Kidney (tissue), 14 donors: ENCODE data around the gene MINDY1. TPM values are rescaled to one million over a fixed set of nuclear protein-coding genes. Genes with fewer than 3 reads are reported as not detected.

Experiments used
- DNase-seq, 5 donors: peaks; one replicate each; pipeline ENCODE4 v3.0.0-alpha.2; 2013 to 2020
- FAIRE-seq: peaks from 2 replicates; lab custom pipeline; 2012; peaks lifted over from hg19 to GRCh38; lab: Jason Lieb, UNC
- H3K27ac ChIP-seq, 2 donors: one replicate each; pipeline ENCODE4 v1.7.0; 2013; ENCODE audit warnings: low read depth in 2 of 2, low read length in 2 of 2, inconsistent platforms in 1 of 2
- H3K27me3 ChIP-seq: one replicate; pipeline ENCODE4 v1.7.1; 2013; ENCODE audit warnings: low read length, inconsistent platforms; ENCODE audit not compliant: control insufficient read depth, insufficient read depth
- H3K36me3 ChIP-seq, 3 donors: one replicate each; pipeline versions ENCODE4 v1.7.0 to v1.7.1; 2013; ENCODE audit warnings: low read length in 3 of 3, control low read depth in 1 of 3, inconsistent platforms in 1 of 3; ENCODE audit not compliant: insufficient read depth in 3 of 3, control insufficient read depth in 2 of 3
- H3K4me1 ChIP-seq, 3 donors: one replicate each; pipeline versions ENCODE4 v1.7.0 to v1.7.1; 2013; ENCODE audit warnings: low read length in 3 of 3, inconsistent platforms in 1 of 3, low read depth in 1 of 3; ENCODE audit not compliant: control insufficient read depth in 2 of 3, insufficient read depth in 2 of 3
- H3K4me3 ChIP-seq, 3 donors: one replicate each; pipeline versions ENCODE4 v1.7.0 to v1.8.1; 2013; ENCODE audit warnings: low read length in 3 of 3, control low read depth in 1 of 3, inconsistent platforms in 1 of 3
- H3K9ac ChIP-seq, 3 donors: one replicate each; pipeline versions ENCODE4 v1.7.0 to v1.7.1; 2013; ENCODE audit warnings: low read length in 3 of 3, control low read depth in 1 of 3, inconsistent platforms in 1 of 3
- H3K9me3 ChIP-seq, 3 donors: one replicate each; pipeline versions ENCODE4 v1.7.0 to v1.7.1; 2013; ENCODE audit warnings: low read length in 3 of 3, control low read depth in 1 of 3, inconsistent platforms in 1 of 3; ENCODE audit not compliant: control insufficient read depth in 2 of 3, insufficient read depth in 1 of 3
- CTCF ChIP-seq: IDR thresholded peaks from 3 replicates; pipeline ENCODE4 v1.5.1; 2012; ENCODE audit warnings: mild to moderate bottlenecking, moderate library complexity, borderline replicate concordance; ENCODE audit not compliant: insufficient read depth; ENCODE audit errors: extremely low read depth
- intact Hi-C: fragments of 100-400 bp; cut with DNase I; formaldehyde crosslinking; loops from one replicate; pipeline ENCODE4 v1.11.1; 2022
- polyA plus RNA-seq: library from polyadenylated mRNA; stranded (reverse); fragments of 350-450 nt; fragmentation: Illumina TruSeq; extraction: RNeasy Lipid Tissue Mini Kit (QIAGEN cat#74804); gene quantifications from one replicate; pipeline ENCODE4 v1.2.3, GENCODE V29; 2014; ENCODE audit warnings: low read depth, low replicate concordance; ENCODE audit not compliant: insufficient read depth
- total RNA-seq: library from RNA; stranded (reverse); fragmentation: NEBNext Ultra II Directional; extraction: Animal tissue kit (Norgen Biotek cat#: 25700); gene quantifications from one replicate; pipeline ENCODE4 v1.2.1, GENCODE V29; 2021
- donor health status: control.
- donor health status: control.
- donor health status: control.
- donor health status: control.
- donor health status: control.
- donor health status: DM: yes; HTN: yes; CAD: no.
- donor health status: Normal renal cell carcinoma (clear cell type).

MINDY1 gene
- total and polyA plus RNA-seq, 2 donors from 2014 or later, result 33.5 to 35.1 TPM

- H3K4me3 ChIP-seq, result no peak overlapping the region
- H3K27me3 ChIP-seq, result no peaks in the 10 kb centered on the region
- no peak overlapping the region for H3K27ac ChIP-seq
- FAIRE-seq (no peak), DNase-seq (no peak)
- no peak overlapping the region for H3K9ac ChIP-seq
- no peaks in the 10 kb centered on the region for H3K4me1 ChIP-seq
- peaks cover 10 to 39% (median 25%) of the 10 kb centered on the region in 3 donors for H3K36me3 ChIP-seq
- no peak for TF ChIP-seq CTCF
- no peaks in the 10 kb centered on the region for H3K9me3 ChIP-seq
- intact Hi-C loops, result no loop called here
These were observed 49.0 kb downstream of the MINDY1 start for GRCh38 chr1:150957666-150958065.

- Histone ChIP-seq H3K9ac (no peak overlapping the region), H3K27me3 (no peaks in the 10 kb centered on the region), H3K4me1 (no peaks in the 10 kb centered on the region), H3K27ac (no peak overlapping the region), H3K9me3 (no peaks in the 10 kb centered on the region), H3K36me3 (peaks cover 9 to 41% (median 19%) of the 10 kb centered on the region in 3 donors), H3K4me3 (no peak overlapping the region)
- TF ChIP-seq CTCF, result no peak
- intact Hi-C loops, result no loop called here
- DNase-seq (no peak), FAIRE-seq (no peak)
These were observed 51.4 kb downstream of the MINDY1 start for GRCh38 chr1:150955280-150955679.

- no peak for FAIRE-seq
- no peaks in the 10 kb centered on the region for H3K27me3 ChIP-seq
- H3K27ac ChIP-seq, result no peak overlapping the region
- TF ChIP-seq CTCF, result no peak
- intact Hi-C loops, result no loop called here
- no peak overlapping the region for H3K9ac ChIP-seq
- H3K4me3 ChIP-seq, result no peak overlapping the region
- no peaks in the 10 kb centered on the region for H3K4me1 ChIP-seq
- peaks cover 9 to 44% (median 20%) of the 10 kb centered on the region in 3 donors for H3K36me3 ChIP-seq
- no peaks in the 10 kb centered on the region for H3K9me3 ChIP-seq
- no peak for DNase-seq
These were observed 52.0 kb downstream of the MINDY1 start for GRCh38 chr1:150954708-150955107.

Other genes with a start within 250 kb of the MINDY1 start
- 109 TPM for gene CTSS, start 241.1 kb downstream of the MINDY1 start, total RNA-seq
- 5.3 TPM for gene CTSS, start 241.1 kb downstream of the MINDY1 start, polyA plus RNA-seq
- 16.8 TPM for gene CTSK, start 198.6 kb downstream of the MINDY1 start, total RNA-seq
- 11.6 TPM for gene CTSK, start 198.6 kb downstream of the MINDY1 start, polyA plus RNA-seq
- 46.0 TPM for gene ARNT, start 130.3 kb downstream of the MINDY1 start, total RNA-seq
- gene ARNT, start 130.3 kb downstream of the MINDY1 start, polyA plus RNA-seq, result 13.0 TPM
- gene CTXND2, start 119.8 kb downstream of the MINDY1 start, total RNA-seq, result not detected
- gene CTXND2, start 119.8 kb downstream of the MINDY1 start, polyA plus RNA-seq, result not detected
- gene SETDB1, start 80.5 kb downstream of the MINDY1 start, total RNA-seq, result 51.6 TPM
- 12.1 TPM for gene SETDB1, start 80.5 kb downstream of the MINDY1 start, polyA plus RNA-seq
- 268 TPM for gene CERS2, start 32.1 kb downstream of the MINDY1 start, total RNA-seq
- gene CERS2, start 32.1 kb downstream of the MINDY1 start, polyA plus RNA-seq, result 258 TPM
- gene ANXA9, start 24.6 kb downstream of the MINDY1 start, total RNA-seq, result 3.3 TPM
- gene ANXA9, start 24.6 kb downstream of the MINDY1 start, polyA plus RNA-seq, result 38.5 TPM
- gene PRUNE1, start 1.5 kb upstream of the MINDY1 start, total RNA-seq, result 24.0 TPM
- 25.6 TPM for gene PRUNE1, start 1.5 kb upstream of the MINDY1 start, polyA plus RNA-seq
- gene BNIPL, start 29.7 kb upstream of the MINDY1 start, total RNA-seq, result 0.54 TPM
- gene BNIPL, start 29.7 kb upstream of the MINDY1 start, polyA plus RNA-seq, result 3.1 TPM
- gene C1orf56, start 40.8 kb upstream of the MINDY1 start, total RNA-seq, result 6.2 TPM
- 12.8 TPM for gene C1orf56, start 40.8 kb upstream of the MINDY1 start, polyA plus RNA-seq
- gene CDC42SE1, start 52.7 kb upstream of the MINDY1 start, total RNA-seq, result 107 TPM
- gene CDC42SE1, start 52.7 kb upstream of the MINDY1 start, polyA plus RNA-seq, result 36.6 TPM
- 1.4 TPM for gene MLLT11, start 53.5 kb upstream of the MINDY1 start, total RNA-seq
- 2.3 TPM for gene MLLT11, start 53.5 kb upstream of the MINDY1 start, polyA plus RNA-seq
- 20.5 TPM for gene GABPB2, start 63.9 kb upstream of the MINDY1 start, total RNA-seq
- 4.7 TPM for gene GABPB2, start 63.9 kb upstream of the MINDY1 start, polyA plus RNA-seq
- gene SEMA6C, start 139.7 kb upstream of the MINDY1 start, total RNA-seq, result 7.6 TPM
- gene SEMA6C, start 139.7 kb upstream of the MINDY1 start, polyA plus RNA-seq, result 17.4 TPM
- 6.3 TPM for gene TNFAIP8L2, start 149.7 kb upstream of the MINDY1 start, total RNA-seq
- 1.8 TPM for gene TNFAIP8L2, start 149.7 kb upstream of the MINDY1 start, polyA plus RNA-seq
- 7.9 TPM for gene LYSMD1, start 159.0 kb upstream of the MINDY1 start, total RNA-seq
- 9.1 TPM for gene LYSMD1, start 159.0 kb upstream of the MINDY1 start, polyA plus RNA-seq
- 33.4 TPM for gene SCNM1, start 159.2 kb upstream of the MINDY1 start, total RNA-seq
- gene SCNM1, start 159.2 kb upstream of the MINDY1 start, polyA plus RNA-seq, result 57.7 TPM
- gene TMOD4, start 169.1 kb upstream of the MINDY1 start, total RNA-seq, result 0.66 TPM
- 0.65 TPM for gene TMOD4, start 169.1 kb upstream of the MINDY1 start, polyA plus RNA-seq
- gene VPS72, start 183.3 kb upstream of the MINDY1 start, total RNA-seq, result 52.6 TPM
- gene VPS72, start 183.3 kb upstream of the MINDY1 start, polyA plus RNA-seq, result 38.2 TPM
- 49.0 TPM for gene PIP5K1A, start 191.7 kb upstream of the MINDY1 start, total RNA-seq
- 15.5 TPM for gene PIP5K1A, start 191.7 kb upstream of the MINDY1 start, polyA plus RNA-seq
- 123 TPM for gene PSMD4, start 247.8 kb upstream of the MINDY1 start, total RNA-seq
- 178 TPM for gene PSMD4, start 247.8 kb upstream of the MINDY1 start, polyA plus RNA-seq